Measurements from ENCODE around the gene REEP3.

REEP3 gene

GRCh38 chr10:63667596-63668480 lies 146.6 kb downstream of the REEP3 start:
- Histone ChIP-seq H3K4me1 (peaks cover 42% of the 10 kb centered on the region), H3K36me3 (ENCODE audit: control insufficient read depth, insufficient read depth, low read length) (no peaks in the 10 kb centered on the region), H3K79me2 (no peaks in the 10 kb centered on the region), H3K27ac (peak overlapping the region; percentile 33), H3K4me3 (ENCODE audit: low read depth, low read length) (no peak overlapping the region), H3K9me3 (ENCODE audit: control insufficient read depth, low read length) (no peaks in the 10 kb centered on the region), H2AFZ (peak overlapping the region; percentile 54), H3K9ac (no peak overlapping the region), H3K4me2 (ENCODE audit: low read length) (no peak overlapping the region), H3K27me3 (ENCODE audit: control insufficient read depth, insufficient read depth, low read length) (no peaks in the 10 kb centered on the region)
- TF ChIP-seq CTCF (IDR thresholded peaks at IDR 0.05), result no peak

- Histone ChIP-seq H3K4me1 (peaks cover 39% of the 10 kb centered on the region), H3K9ac (no peak overlapping the region), H3K79me2 (no peaks in the 10 kb centered on the region), H2AFZ (peak overlapping the region; percentile 52), H3K4me2 (ENCODE audit: low read length) (peak overlapping the region; percentile 36), H3K27me3 (ENCODE audit: control insufficient read depth, insufficient read depth, low read length) (no peaks in the 10 kb centered on the region), H3K36me3 (ENCODE audit: control insufficient read depth, insufficient read depth, low read length) (no peaks in the 10 kb centered on the region), H3K27ac (peak overlapping the region; percentile 85), H3K4me3 (ENCODE audit: low read depth, low read length) (no peak overlapping the region), H3K9me3 (ENCODE audit: control insufficient read depth, low read length) (no peaks in the 10 kb centered on the region)
- no peak for TF ChIP-seq CTCF (IDR thresholded peaks at IDR 0.05)
Measured at GRCh38 chr10:63670291-63670898, 149.2 kb downstream of the REEP3 start.

- no peaks in the 10 kb centered on the region for H3K27me3 ChIP-seq (ENCODE audit: control insufficient read depth, insufficient read depth, low read length)
- no peaks in the 10 kb centered on the region for H3K79me2 ChIP-seq
- no peaks in the 10 kb centered on the region for H3K9me3 ChIP-seq (ENCODE audit: control insufficient read depth, low read length)
- H2AFZ ChIP-seq, result peak overlapping the region; percentile 52
- peak overlapping the region; percentile 36 for H3K4me2 ChIP-seq (ENCODE audit: low read length)
- H3K4me1 ChIP-seq, result peaks cover 39% of the 10 kb centered on the region
- TF ChIP-seq CTCF (IDR thresholded peaks at IDR 0.05), result peak; percentile 45
- peak overlapping the region; percentile 85 for H3K27ac ChIP-seq
- peak overlapping the region; percentile 11 for H3K4me3 ChIP-seq (ENCODE audit: low read depth, low read length)
- H3K9ac ChIP-seq, result no peak overlapping the region
- no peaks in the 10 kb centered on the region for H3K36me3 ChIP-seq (ENCODE audit: control insufficient read depth, insufficient read depth, low read length)
Measured at GRCh38 chr10:63671317-63671937, 150.2 kb downstream of the REEP3 start.

- peaks cover 34% of the 10 kb centered on the region for H3K4me1 ChIP-seq
- H3K27ac ChIP-seq, result peak overlapping the region; percentile 85
- no peaks in the 10 kb centered on the region for H3K9me3 ChIP-seq (ENCODE audit: control insufficient read depth, low read length)
- H2AFZ ChIP-seq, result peak overlapping the region; percentile 54
- no peak for TF ChIP-seq CTCF (IDR thresholded peaks at IDR 0.05)
- H3K4me2 ChIP-seq (ENCODE audit: low read length), result no peak overlapping the region
- no peaks in the 10 kb centered on the region for H3K27me3 ChIP-seq (ENCODE audit: control insufficient read depth, insufficient read depth, low read length)
- H3K4me3 ChIP-seq (ENCODE audit: low read depth, low read length), result no peak overlapping the region
- no peaks in the 10 kb centered on the region for H3K79me2 ChIP-seq
- H3K9ac ChIP-seq, result no peak overlapping the region
- no peaks in the 10 kb centered on the region for H3K36me3 ChIP-seq (ENCODE audit: control insufficient read depth, insufficient read depth, low read length)
Measured at GRCh38 chr10:63672491-63672890, 151.3 kb downstream of the REEP3 start.

Measured in parathyroid adenoma (tissue), 2 donors.